Measurements from ENCODE around the gene MAMDC2.

- TF ChIP-seq EGR1 (IDR thresholded peaks at IDR 0.05; ENCODE audit: low read depth) (no peak), REST (IDR thresholded peaks at IDR 0.05; ENCODE audit: low read depth) (no peak), CTCF (IDR thresholded peaks at IDR 0.05 in 2 of 3, conservative IDR thresholded peaks at IDR 0.05 in 1 of 3; ENCODE audit: borderline replicate concordance in 1 of 3, insufficient read depth in 1 of 3, low read depth in 2 of 3, low read length in 2 of 3) (no peak), ATF3 (IDR thresholded peaks at IDR 0.05) (no peak), POLR2A (IDR thresholded peaks at IDR 0.05; ENCODE audit: borderline replicate concordance, extremely low read depth, insufficient read depth, insufficient read length) (no peak), JUND (IDR thresholded peaks at IDR 0.05) (no peak), POLR2AphosphoS5 (IDR thresholded peaks at IDR 0.05; ENCODE audit: low read depth, low read length) (no peak), CEBPB (IDR thresholded peaks at IDR 0.05; ENCODE audit: low read depth) (no peak), EZH2 (IDR thresholded peaks at IDR 0.05) (no peak), MAX (IDR thresholded peaks at IDR 0.05) (no peak)
These were observed 5.6 kb downstream of the MAMDC2 start for GRCh38 chr9:70049236-70049635.

Measured in HCT116 (cell line).